Ishikawa (cell line): ENCODE data around the gene MYOF.

ENCODE experiments used
- CEBPB ChIP-seq: IDR thresholded peaks from 2 replicates; pipeline ENCODE4 v1.6.1; 2012
- CREB1 ChIP-seq: IDR thresholded peaks from 2 replicates; pipeline ENCODE4 v1.6.1; 2012; ENCODE audit warnings: low read depth
- EGR1 ChIP-seq: IDR thresholded peaks from 2 replicates; pipeline ENCODE4 v1.6.1; 2012
- EP300 ChIP-seq: IDR thresholded peaks from 2 replicates; pipeline ENCODE4 v1.6.1; 2012; ENCODE audit warnings: borderline replicate concordance
- FOXM1 ChIP-seq: IDR thresholded peaks from 2 replicates; pipeline ENCODE4 v1.6.1; 2012; ENCODE audit warnings: low read depth, borderline replicate concordance
- NFIC ChIP-seq: IDR thresholded peaks from 2 replicates; pipeline ENCODE4 v1.6.1; 2012
- RAD21 ChIP-seq: IDR thresholded peaks from 2 replicates; pipeline ENCODE4 v1.6.1; 2012; ENCODE audit warnings: low read depth
- TAF1 ChIP-seq: IDR thresholded peaks from 2 replicates; pipeline ENCODE4 v1.6.1; 2012; ENCODE audit warnings: low read depth, mild to moderate bottlenecking
- TCF12 ChIP-seq: IDR thresholded peaks from 2 replicates; pipeline ENCODE4 v1.6.1; 2012; ENCODE audit warnings: low read depth
- TEAD4 ChIP-seq: IDR thresholded peaks from 2 replicates; pipeline ENCODE4 v1.6.1; 2012
- USF1 ChIP-seq: IDR thresholded peaks from 2 replicates; pipeline ENCODE4 v1.6.1; 2012
- YY1 ChIP-seq: IDR thresholded peaks from 2 replicates; pipeline ENCODE4 v1.6.1; 2012; ENCODE audit warnings: low read depth
- ZBTB7A ChIP-seq: IDR thresholded peaks from 2 replicates; pipeline ENCODE4 v1.6.1; 2012; ENCODE audit warnings: low read depth
- TF ChIP-seq, protein P1 (sequence below): IDR thresholded peaks from 2 replicates; pipeline ENCODE4 v1.6.1; 2012
- TF ChIP-seq, protein P2 (sequence below): IDR thresholded peaks from 2 replicates; pipeline ENCODE4 v1.6.1; 2012; ENCODE audit warnings: low read depth, mild to moderate bottlenecking

The MYOF gene

DNA sequence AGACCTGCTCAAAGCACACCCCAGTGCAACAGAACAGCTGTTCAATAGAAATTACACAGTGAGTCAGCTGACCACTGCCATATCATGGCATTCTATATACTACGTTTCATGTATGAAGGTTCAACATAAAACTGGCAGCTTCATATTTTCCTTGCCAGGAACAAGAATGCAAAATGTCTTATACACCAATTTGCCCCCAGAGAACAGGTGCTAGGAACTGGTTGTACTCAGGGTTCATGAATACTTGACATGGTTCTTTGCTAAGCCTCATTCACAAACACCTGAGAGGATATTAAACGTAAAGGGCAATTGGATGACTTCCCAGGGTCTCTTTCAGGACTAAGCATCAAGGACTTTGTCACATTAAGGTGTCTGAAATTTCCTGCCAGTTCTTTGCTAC, 6.9 kb downstream of the MYOF start:
- TF ChIP-seq FOXM1 = no peak
- TF ChIP-seq, protein P1, sequence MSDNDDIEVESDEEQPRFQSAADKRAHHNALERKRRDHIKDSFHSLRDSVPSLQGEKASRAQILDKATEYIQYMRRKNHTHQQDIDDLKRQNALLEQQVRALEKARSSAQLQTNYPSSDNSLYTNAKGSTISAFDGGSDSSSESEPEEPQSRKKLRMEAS = no peak
- TF ChIP-seq USF1 = peak; percentile 41; the same call in 1 of the 2 replicates

DNA sequence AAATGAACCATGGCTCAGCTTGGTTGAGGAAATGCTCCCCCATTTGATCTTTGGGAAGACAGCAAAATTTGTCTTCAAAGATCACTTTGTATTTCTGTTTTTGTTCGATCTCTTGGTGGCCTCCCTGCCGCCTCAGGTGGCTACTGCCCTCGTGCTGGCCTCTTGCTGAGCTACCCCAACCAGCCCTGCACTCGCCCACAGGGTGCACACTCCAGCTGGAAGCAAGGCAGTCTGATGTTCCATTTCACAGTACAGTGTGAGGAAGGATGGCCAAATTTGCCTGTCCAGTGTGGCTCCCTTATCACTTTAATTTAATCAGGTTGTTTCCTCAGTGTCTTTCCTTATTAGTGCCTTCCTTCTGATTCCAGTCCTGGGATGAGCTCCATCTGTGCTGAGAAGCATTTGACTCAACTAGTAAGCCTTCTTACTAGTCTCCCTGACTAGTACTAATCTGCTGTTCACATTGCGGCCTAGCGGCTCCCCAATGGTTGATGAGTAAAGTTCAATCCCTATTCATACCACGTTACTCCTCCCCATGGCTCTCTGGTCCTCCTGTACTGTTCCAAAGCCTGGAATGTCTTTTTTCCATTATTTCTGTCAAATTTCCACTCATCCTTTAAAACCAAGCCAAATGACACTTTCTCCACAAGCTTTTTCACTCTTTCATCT, 8.2 kb downstream of the MYOF start:
- TF ChIP-seq, protein P1 = no peak
- no peak for TF ChIP-seq ZBTB7A

GRCh38 chr10:93473161-93473560, 9.0 kb downstream of the MYOF start:
- TF ChIP-seq YY1 = no peak
- TF ChIP-seq TEAD4 = no peak
- no peak for TF ChIP-seq RAD21
- no peak for TF ChIP-seq EP300
- TF ChIP-seq USF1 = no peak
- no peak for TF ChIP-seq EGR1
- TF ChIP-seq CEBPB = no peak
- TF ChIP-seq TAF1 = no peak
- TF ChIP-seq, protein P1 = no peak
- TF ChIP-seq CREB1 = no peak
- TF ChIP-seq NFIC = no peak
- TF ChIP-seq, protein P2, sequence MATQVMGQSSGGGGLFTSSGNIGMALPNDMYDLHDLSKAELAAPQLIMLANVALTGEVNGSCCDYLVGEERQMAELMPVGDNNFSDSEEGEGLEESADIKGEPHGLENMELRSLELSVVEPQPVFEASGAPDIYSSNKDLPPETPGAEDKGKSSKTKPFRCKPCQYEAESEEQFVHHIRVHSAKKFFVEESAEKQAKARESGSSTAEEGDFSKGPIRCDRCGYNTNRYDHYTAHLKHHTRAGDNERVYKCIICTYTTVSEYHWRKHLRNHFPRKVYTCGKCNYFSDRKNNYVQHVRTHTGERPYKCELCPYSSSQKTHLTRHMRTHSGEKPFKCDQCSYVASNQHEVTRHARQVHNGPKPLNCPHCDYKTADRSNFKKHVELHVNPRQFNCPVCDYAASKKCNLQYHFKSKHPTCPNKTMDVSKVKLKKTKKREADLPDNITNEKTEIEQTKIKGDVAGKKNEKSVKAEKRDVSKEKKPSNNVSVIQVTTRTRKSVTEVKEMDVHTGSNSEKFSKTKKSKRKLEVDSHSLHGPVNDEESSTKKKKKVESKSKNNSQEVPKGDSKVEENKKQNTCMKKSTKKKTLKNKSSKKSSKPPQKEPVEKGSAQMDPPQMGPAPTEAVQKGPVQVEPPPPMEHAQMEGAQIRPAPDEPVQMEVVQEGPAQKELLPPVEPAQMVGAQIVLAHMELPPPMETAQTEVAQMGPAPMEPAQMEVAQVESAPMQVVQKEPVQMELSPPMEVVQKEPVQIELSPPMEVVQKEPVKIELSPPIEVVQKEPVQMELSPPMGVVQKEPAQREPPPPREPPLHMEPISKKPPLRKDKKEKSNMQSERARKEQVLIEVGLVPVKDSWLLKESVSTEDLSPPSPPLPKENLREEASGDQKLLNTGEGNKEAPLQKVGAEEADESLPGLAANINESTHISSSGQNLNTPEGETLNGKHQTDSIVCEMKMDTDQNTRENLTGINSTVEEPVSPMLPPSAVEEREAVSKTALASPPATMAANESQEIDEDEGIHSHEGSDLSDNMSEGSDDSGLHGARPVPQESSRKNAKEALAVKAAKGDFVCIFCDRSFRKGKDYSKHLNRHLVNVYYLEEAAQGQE = no peak
- no peak for TF ChIP-seq FOXM1
- no peak for TF ChIP-seq TCF12
- TF ChIP-seq ZBTB7A = no peak

DNA sequence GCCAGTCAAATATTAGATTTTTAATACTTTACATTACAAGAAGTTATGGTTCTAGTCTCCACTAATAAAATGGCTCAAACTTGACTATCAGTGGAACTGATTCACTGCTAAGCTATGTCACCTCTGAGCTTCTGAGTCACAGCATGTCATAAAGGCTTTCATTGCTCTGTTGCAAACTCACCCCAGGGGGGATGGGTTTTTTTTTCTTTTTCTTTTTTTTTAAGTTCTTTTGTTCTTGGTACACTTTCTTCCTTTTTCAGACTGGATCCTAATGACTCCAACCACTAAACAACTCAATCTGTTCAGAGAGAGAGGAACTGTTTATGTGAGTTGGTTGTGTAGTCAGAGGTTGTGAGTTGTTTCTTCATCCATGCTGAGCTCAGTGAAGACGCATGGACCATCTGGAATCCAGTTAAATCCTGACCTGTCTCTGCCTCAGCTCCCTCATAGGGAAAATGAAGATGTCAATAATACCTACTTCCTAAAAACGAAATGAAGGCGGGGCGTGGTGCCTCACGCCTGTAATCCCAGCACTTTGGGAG, 11.0 kb downstream of the MYOF start:
- TF ChIP-seq RAD21 (peak; percentile 16; the same call in 1 of the 2 replicates), TEAD4 (peak; percentile 92), EP300 (peak; percentile 90), FOXM1 (peak; percentile 87; the same call in 1 of the 2 replicates), YY1 (peak; percentile 63; the same call in 1 of the 2 replicates), TCF12 (peak; percentile 93), CEBPB (peak; percentile 93), CREB1 (peak; percentile 43; the same call in 1 of the 2 replicates), EGR1 (no peak), USF1 (no peak), NFIC (peak; percentile 74), ZBTB7A (no peak), TAF1 (no peak)
- TF ChIP-seq, protein P2 = no peak
- TF ChIP-seq, protein P1 = peak; percentile 28; the same call in 1 of the 2 replicates

DNA sequence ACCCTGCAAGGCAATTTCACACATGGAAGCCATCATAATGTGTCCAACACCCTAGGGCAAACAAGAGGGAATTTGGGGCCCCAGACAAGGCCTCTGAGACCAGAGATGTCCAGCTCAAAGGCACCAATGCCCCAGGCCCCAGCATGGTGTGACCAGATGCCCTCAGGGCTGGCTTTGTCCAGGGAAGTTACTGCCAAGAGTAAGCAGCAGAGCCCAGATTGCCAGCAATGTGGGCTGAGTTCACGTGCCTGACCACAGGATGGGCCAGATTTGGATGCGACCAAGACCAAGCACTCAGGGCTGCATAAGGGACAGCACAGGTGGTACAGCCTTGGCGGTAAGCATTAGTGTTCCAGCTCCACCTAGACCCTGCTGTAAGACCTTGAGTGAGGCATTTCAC, 12.7 kb downstream of the MYOF start:
- TF ChIP-seq, protein P1 = no peak
- no peak for TF ChIP-seq NFIC
- TF ChIP-seq, protein P2 = no peak
- TF ChIP-seq TAF1 = no peak
